Fibroblast of skin of abdomen (primary cell): ENCODE data around the gene TCF4.

Source experiments
- DNase-seq: peaks from one replicate; pipeline ENCODE4 v3.0.0-alpha.2; 2013

Gene TCF4

DNA sequence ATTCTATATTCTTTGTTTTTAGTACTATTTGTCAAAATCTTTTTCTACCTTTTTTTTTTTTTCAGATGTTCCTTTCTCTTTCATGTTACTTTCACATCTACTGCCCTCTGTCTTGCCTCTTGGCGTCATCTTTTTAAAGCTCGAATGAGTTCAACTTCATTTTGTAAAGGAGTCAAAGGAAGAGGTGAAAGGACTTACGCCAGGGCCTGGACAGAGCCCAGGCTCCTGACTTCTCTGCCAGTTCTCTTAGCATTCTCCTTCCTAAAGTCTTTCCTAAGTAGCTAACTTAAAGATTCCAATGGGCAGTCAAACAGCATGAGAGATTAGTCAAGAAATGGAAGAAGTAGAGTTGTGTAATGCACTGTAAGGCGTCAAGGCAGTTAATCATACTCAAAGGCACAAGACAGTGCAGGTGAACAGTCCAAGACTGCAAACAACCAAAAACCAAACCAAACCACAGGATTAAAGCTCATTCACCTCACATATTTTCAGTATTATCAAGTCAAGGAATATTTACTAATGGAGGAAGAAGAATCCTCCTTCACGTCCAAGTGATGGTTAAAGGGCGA is 301.7 kb downstream of the TCF4 start:
- no peak for DNase-seq

DNA sequence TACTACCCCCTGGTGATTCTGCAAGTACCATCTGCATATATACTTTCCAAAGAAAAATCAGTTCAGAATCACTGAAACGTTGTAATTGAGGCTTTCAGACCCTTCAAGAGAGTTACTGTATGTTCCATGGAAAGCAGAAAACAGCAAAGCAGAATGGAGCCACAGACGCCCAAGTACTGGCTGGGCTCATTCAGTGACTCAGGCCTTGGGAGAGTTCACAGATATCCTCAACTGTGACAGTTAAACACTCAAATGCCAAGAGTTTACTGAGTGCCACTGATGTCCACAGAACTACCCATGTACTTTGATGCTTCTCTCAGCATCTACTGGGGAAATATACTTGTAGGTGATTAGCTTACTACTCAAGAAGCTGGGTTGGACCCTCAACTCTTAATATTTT is 303.4 kb downstream of the TCF4 start:
- DNase-seq = no peak

DNA sequence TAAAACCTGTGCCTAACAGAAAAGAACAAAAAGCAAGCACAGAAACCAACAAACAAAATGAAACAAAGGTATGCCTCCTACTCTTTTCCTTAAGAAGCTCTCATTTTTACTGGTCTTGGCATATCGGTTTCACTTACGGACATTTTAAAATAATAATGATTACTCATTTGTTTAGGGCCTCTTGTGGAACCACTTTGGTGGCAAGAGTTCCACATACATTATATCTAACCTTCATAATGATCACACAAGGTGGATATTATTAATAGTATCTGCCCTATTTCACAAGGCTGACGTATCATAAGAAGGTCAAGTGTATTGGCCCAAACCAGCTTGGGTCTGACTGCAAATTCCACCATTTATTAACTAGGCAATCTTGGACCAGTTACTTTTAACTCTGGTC is 304.7 kb downstream of the TCF4 start:
- no peak for DNase-seq

DNA sequence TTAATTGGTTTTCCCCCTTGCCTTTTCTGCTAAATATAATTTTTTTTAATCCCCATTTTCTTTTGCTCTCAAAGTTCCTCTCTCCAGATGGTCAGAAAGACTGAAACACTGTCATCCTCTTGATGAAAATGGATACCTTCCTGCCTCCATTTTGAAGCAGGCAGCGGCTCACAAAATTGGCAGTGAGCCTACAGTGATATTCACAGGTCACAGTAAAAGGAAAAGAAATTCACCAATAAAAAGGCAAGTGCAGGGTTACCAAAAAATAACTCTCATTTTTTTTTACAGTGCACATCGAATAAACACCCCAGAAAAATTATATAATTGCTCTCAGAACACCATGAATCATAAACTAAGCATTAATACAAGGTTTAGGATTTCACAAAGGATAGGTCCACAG is 307.5 kb downstream of the TCF4 start:
- DNase-seq = peak; percentile 68

DNA sequence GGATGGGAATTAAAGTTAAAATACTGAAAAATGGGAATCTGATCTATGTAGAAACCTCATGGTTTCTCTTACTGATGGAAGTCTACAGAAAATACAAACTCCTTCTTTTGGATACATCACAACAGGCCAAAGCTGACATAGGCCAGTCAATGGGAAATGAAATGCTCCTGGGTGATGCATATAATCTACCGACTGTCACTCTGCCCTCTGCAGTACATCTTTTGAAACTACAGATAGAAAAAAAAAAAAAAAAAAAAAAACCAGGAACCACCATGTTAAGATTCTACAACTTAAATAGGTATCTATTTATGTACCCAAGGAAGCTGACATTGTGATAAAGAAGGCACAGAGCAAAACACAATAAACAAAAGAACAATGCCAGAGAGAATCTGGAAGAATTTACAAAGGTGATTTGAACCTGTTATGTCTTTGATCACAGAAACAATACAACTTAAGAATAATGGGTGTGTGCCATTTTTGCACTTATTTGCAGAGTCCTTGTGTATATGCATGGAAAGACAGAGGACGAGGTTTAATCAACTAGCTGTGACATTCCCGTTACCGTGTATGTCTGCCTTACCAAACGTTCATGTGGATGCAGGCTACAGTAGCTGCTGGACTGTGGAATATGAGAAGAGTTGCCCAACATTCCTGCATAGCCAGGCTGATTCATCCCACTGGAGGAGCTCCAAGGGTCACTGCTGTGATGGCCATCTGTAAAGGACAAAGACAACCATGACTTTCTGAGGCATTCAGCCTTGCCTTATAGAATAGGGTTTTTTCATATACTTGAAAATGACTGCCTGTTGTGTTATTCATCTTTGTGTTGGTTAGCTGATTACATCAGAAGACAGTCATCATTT is 312.7 kb downstream of the TCF4 start:
- peak; percentile 57 for DNase-seq

DNA sequence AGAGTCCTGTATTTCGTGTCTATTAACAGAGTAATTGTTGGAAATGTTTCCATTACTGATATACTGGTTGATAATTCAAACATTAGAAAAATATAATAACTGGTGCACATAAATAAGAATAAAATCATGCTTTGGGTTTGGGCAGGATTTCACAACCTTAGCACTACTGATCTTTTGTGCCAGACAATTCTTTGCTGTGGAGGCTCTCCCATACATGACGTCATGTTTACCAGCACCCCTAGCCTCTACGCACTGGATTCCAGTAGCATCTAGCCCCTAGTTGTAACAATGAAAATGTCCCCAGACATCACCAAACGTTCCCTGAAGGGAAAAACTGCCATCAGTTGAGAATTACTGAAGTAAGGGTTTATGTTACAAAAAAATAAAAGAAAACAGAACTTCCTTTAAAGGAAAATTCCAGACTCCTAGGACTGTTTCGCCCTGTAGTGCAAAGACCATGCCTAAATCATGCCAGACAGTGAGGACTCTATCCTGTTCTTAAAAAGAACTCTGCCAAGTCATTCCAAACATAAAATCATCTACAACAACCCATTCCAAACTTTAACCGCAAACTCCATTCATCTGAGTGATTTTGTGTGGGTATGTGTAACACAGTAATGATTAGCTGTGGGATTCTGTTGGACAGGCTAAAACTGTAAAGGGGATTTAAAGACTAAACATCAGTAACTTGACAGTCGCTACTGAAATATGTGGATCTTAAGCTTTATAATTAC is 315.3 kb downstream of the TCF4 start:
- peak; percentile 91 for DNase-seq

DNA sequence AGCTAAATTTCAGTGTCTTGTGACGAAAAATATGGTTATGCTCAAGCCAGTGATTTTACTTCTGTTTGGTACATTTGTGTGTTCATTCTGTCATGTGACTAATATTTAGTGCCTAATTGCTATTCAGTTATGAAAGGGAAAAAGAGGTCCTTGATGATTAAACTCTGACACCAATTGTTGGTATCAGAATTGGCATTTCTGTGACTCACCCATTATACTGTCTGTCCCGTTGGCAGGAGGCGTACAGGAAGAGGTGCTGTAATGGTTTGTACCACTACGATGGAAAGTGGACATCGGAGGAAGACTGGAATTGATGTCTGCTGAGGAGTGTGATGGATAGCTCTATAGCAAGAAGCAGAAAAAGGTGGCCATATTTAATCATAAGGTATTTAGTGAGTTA is 318.4 kb downstream of the TCF4 start:
- DNase-seq = no peak

DNA sequence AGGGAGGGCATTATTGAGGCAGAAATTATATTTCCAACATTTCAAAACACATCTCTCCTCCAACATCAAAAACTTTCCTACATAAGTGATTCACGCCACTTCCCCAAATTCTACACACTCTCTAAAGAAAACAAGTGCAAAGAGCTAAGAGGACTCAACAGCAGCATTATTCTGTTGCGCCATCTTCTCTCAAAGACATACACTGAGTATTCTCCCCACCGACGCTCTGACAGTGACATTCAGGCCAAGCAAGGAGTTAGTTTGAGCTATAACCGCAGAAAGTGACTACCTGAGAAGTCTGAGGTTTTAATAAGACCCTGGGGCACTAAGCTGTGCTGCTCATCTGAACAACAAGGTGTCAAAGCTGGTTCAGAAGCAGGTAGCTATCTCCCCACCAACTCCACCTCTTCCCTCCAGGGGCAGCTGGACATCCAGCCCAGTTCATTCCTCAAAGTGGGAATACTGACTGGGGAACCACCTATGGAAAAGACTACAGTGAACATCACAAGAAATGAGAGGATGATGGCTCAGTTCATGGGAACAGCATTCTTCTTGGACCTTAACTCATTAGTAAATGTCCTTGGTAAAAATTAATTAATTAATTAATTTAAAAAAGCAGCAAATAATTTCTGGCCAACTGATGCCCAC is 319.2 kb downstream of the TCF4 start:
- DNase-seq = no peak

DNA sequence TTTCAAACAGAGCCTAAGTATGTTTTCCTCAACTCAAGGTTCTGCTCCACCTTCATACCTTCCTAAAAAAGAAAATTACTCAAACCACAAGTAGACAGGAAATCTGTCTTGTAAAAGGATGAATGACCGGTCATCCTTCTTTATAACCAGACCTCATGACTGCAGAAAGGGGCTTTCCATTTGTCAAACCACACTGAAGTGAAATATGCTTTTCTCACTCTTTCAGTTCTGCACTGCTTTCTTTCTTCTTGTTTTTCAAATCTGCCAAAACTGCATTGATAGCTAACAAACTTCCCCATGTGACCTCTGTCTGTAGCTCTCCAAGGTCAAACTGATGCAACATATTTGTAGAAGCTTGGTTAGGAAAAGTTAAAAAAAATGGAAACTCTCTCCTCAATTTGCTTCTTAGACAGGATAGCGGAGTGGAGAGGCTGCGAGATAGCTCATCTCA is 319.8 kb downstream of the TCF4 start:
- peak; percentile 52 for DNase-seq

DNA sequence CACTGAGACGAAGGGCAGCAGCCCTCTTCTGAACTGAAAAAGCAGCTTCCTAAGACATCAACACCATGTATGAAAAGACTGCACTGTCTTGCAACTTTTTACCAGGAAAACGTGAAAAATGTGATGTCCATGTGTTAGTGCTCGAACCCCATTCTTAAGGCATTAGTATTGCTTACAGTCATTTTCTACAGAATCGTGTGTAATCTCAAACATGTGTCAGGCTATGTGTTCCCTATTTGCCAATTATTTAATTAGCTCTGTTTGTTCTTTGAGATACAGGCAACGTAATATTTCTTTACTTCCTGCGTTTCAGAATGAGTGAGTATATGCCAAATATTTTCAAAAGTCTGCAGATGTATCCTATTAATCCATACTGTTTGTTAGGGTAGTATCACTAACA is 321.0 kb downstream of the TCF4 start:
- DNase-seq = peak; percentile 90

DNA sequence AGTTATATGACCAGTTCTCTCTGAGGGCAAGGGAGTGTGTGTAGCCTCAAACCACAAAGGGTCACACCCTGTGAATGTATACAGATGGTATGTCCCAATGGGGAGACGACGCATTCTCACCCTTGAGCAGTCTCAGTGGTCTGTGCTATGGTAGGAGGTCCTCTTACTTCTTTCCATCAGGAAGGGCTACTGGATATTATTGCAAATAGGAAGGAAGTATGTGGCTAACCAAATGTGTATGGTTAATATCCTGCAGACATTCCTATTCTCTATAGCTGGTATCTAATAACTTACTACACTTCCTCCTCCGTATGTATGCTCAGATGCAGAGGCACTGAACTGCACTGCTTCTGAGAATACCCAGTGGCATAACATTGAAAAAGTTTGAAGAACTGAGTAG is 322.0 kb downstream of the TCF4 start:
- DNase-seq = peak; percentile 88

DNA sequence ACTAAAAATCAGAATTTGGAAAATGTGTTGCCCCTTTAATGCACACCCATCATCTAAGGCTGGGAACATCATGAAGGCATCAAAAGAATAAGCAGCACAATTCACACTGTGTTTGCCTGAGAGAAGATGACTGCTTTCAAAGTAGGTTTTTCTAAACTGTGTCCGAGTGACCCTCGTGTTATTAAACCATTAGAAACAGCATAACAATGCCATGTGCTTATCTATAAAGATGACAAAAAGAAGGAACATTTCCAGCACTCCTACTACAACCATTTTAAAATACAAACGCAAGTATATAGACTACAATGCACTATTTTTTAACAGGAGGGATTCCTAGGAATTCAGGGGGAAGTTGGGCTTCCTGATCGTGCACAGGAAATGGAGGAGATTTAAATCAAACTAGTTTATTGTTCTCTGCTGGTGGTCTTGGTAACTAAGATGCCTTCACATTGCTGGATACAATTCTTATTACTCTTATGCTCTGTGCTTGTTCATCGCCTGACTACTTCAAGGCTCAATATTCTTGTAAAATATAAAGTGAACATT is 322.8 kb downstream of the TCF4 start:
- DNase-seq = no peak

DNA sequence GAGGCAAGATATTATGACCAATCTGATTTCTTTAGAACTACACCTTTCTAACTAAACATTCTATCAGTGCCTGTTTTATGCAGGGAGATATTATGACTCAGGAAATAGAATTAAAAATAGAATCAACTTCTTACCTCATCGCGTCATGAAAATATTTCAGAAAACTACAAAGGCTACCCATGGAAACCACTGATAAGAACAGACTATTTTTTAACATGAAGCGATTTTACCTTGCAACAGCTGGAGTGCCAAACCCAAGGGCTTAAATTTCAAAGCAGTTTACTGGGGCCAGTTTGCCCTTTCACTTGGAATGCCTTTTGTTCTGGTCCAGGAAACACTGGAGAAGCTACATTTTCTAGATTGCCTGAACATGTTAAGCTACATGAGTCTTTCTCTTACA is 323.9 kb downstream of the TCF4 start:
- DNase-seq = no peak

DNA sequence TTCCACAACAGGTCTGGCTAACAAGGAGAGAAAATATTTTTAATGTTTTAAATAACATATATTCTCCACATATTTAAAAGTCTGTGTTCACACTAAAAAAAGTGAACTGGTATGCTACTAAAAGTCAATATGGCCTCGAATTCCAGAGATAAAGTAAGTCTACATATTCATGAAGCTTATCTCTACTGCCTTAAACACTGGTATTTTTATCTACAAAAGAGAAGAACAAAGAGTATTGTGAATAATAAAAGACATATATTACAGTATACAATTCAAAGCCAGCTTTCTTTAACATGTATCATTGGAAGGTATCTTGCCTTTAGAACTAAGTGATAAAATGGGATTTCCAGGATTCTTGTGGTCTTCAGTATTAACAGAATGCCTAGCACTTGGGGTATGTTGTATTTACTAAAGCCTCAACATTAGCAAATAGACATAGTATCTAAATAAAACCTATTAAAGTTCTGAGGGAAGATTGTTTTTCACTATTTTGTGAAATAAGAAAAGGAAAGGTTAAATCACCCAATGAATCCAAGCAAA is 325.9 kb downstream of the TCF4 start:
- DNase-seq = no peak

DNA sequence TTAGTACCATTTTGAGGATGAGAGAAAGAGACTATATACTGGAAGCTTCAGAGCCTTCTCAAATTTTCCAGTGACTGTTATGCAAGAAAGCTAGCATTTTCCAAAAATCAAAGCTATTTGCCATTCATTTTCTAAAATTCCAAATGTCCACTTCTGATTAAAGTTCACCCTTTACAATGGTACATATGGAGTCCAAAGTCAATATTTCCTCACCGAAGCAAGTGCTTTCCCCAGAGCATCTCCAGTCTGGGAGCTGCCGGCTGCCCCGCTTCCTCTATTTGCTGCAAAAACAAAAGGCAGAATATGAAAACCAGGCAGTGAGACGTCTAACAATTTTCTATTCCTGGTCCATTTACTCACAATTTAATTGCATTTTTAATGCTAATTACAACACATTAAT is 326.7 kb downstream of the TCF4 start:
- DNase-seq = no peak

DNA sequence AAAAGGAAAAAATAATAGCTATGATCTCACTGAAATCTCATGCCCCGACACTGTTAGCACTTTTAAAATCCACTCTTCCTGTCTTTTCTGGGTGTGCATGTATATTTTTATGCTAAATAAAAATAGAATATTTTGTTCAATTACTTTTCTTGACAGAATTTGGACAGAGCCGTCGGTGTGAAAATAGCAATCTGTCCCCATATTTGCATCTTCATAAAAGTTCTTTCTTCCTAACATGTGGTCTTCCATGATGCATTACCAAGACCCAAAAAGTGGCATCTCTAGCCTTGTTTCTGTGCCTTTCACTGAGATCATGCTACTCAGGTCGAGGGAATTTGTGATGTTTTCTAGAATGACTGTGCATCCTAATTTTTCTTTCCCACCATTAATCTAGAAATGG is 329.9 kb downstream of the TCF4 start:
- DNase-seq = no peak

DNA sequence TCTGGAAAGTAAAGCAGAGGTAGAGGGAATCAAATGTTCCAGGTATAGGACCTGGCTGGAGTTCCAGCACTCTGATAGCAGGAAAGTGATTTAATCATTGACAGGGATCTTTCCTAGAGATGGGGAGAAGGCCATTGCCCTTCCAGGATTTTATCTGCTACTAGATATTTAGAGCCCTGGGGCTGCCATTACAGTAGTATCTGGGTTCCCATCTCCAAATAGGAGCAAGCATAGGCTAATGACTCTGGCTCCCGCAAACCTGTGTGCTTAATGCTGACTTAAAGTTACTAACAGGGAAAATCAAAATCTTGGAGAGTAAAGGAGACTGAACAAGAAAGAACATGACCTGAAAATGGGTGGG is 331.1 kb downstream of the TCF4 start:
- no peak for DNase-seq

DNA sequence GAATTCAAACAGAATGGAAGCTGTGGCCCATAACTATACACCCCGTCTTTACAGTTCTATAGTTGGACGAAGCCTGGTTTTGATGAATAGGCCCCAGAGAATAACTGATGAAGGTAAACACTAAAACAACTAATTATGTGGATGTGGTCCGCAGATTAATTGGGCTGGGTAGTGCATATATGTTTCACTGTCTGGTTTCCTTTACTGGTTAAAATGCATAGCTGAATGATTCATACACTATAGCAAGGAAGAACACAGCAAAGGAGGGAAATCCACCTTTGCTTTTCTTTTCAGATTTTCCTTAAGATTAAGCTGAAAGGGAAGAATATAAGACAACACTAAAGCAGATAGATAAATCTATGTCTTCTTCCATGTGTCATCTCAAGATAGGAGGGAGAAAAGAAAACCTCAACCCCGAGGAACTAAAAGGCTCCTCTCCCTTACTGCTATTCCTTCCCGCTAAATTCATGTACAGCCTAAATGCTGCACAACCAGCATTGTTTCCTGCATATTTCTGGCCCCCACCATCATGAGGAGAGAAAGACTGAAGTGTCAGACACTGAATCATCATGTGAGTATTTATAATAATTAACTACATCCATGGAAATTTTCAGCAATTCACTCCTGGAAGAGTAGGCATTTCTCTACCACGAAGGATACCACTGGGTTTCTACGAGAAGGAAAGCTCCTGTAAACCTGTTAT is 331.6 kb downstream of the TCF4 start:
- peak; percentile 92 for DNase-seq

DNA sequence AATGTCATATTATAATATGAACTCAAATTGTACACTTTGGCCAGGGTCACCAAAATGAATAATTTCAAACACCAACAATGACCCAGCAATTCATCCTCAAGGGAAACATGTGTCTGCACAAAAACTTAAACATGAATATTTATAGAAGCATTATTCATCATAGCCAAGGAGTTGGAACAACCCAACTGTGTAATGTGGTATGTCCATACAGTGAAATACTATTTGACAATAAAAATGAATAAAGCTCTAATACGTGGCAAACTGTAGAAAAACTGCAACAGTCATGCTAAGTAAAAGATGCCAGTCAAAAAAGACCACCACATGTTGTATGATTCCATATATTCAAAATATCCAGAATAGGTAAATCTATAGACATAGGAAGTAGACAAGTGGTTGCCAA is 334.2 kb downstream of the TCF4 start:
- DNase-seq = no peak

DNA sequence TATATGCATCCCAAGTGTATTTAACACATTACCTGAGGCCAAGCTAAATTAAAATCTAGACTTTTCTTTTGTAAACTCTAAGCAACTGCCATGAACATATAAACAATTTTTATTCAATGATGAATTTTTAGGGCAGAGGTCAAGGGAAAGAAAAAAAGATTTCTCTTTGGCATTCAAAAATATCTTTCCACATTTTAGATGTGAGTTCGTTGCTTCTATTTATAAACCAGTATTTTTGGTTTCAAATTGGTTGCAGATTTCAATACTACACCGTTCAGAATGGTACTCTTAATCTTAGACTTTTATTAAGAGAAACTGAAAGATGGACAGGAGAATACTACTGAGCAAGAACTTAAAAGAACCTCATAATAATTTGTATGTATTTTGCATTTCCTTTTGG is 335.1 kb downstream of the TCF4 start:
- no peak for DNase-seq

DNA sequence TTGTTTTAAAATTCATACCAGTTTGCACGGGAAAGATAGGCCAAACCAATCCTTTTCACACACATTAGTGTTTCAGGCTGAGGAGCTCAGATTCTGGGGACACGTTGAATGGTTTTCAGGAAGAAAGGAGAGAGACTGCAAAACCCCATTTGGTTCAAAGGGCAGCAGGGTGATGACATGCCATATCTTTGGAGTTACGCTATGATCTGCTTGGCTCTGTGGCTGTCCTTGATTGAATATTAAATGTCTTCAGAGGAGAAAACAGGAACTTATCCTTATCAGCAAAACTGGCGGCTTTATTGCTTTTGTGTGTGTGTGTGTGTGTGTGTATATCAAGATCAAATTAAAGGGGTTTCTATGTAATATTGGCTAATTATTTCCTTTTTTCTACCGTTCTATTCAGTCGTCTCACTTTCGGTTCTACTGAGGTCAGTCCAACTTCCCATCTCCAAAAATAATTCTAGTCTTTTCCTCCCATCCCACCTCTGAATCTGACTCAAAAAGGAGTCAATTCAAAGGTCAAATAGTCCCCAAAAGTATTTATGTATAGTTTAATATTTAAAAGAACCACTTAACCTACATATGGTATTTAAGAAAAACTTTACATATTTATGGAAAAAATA is 335.8 kb downstream of the TCF4 start:
- DNase-seq = no peak
